Measurements from ENCODE around the gene ERC2.

ERC2 gene

GRCh38 chr3:55795746-55796145 lies 672.5 kb downstream of the ERC2 start:
- no peak for DNase-seq (ENCODE audit: low read depth in 2 of 2)

DNA sequence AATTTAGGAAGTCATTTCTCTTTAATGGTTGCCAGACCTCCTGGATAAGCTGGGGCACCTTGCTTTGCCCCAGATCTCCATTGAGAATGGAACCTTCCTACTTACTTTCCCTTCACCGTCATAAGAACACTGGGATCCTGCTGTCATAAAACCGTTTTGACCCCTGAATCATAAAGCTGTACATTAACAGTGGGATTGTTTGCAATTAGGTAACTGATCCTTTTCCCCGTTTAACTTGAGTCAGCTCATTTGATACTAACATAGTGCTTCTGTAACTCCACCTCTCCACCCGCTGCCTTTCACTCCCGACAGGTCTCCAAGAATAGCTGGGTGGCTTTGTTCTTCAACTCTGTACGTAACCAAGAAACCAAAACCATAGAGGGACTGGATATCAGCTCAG lies 673.0 kb downstream of the ERC2 start:
- no peak for DNase-seq (ENCODE audit: low read depth in 2 of 2)

DNA sequence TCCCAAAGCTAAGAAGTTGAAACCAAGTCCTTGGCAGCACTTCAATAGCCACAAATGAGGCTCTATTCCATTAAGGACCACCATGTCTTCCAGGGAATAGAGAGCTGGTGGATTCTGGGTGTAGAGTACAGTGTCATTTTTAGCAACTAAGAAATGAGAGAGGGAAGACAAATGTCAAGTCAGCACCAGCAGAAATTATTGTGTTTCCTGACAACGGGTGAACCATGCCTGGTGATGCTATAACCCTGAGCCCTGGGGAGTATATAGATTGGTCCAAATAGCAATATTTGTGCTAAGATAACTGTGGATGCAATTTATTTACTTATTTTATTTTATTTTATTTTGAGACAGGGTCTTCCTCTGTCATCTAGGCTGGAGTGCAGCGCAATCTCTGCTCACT lies 675.5 kb downstream of the ERC2 start:
- DNase-seq (ENCODE audit: low read depth in 2 of 2) = no peak

- DNase-seq (ENCODE audit: low read depth in 2 of 2) = no peak
Observed at GRCh38 chr3:55792009-55792408, 676.3 kb downstream of the ERC2 start.

- no peak for DNase-seq (ENCODE audit: low read depth in 2 of 2)
Observed at GRCh38 chr3:55790596-55791350, 677.5 kb downstream of the ERC2 start.

GRCh38 chr3:55789516-55789915 lies 678.8 kb downstream of the ERC2 start:
- no peak for DNase-seq (ENCODE audit: low read depth in 2 of 2)

DNA sequence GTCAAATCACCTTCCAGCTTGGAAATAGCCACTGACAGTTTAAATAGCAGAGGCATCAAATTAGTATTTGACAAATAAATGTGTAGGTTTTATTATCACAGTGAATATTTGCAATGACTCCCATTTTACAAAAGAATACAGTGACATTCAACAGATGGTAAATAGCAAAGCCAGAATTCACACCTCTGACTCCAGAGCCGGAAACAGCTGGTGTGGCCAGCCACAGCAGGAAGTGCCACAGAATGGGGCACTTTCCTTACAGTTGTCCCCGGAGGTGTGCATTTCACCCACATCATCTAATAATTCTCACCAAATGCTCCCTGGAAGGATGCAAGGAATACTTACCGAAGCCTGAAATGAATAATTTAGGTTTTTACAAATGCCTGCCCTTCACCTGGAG lies 685.5 kb downstream of the ERC2 start:
- no peak for DNase-seq (ENCODE audit: low read depth in 2 of 2)

- no peak for DNase-seq (ENCODE audit: low read depth in 2 of 2)
Observed at GRCh38 chr3:55782351-55782750, 685.9 kb downstream of the ERC2 start.

DNA sequence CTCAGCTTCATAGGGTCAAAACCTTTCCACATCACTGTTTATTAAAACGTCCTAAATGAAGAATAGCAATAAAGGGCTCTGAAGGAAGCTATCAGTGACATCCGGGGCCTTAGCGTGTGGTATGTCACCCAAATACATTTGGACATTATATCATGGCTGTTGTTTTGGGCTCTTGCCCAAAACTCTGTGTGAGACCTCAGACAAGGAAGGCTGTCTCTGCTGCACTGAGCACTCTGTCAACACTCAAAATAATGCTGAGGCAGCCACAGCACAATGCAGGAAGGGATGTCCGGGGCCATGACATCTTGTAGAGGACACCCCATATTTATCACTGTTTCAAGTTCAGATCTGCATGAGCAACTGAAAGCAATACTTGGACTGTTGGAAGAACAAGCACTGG lies 687.4 kb downstream of the ERC2 start:
- DNase-seq (ENCODE audit: low read depth in 2 of 2) = no peak

DNA sequence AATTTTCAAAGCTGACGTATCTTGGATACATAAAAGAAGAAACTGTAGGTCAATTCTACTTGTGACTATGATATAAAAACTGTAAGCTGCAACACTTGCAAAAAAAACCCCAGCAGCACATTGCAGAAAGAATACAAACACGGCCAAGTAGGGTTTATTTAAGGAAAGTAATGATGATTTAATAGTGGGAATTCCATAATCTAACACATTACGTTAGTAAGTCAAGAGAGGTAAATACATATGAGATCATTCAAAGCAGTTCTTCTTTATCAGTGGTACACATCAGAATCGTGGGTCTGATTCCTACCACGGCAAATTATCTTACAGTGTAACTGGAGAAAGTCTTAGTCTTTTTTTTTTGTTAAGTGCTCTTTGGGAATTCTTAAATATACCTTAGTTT lies 688.7 kb downstream of the ERC2 start:
- no peak for DNase-seq (ENCODE audit: low read depth in 2 of 2)

DNA sequence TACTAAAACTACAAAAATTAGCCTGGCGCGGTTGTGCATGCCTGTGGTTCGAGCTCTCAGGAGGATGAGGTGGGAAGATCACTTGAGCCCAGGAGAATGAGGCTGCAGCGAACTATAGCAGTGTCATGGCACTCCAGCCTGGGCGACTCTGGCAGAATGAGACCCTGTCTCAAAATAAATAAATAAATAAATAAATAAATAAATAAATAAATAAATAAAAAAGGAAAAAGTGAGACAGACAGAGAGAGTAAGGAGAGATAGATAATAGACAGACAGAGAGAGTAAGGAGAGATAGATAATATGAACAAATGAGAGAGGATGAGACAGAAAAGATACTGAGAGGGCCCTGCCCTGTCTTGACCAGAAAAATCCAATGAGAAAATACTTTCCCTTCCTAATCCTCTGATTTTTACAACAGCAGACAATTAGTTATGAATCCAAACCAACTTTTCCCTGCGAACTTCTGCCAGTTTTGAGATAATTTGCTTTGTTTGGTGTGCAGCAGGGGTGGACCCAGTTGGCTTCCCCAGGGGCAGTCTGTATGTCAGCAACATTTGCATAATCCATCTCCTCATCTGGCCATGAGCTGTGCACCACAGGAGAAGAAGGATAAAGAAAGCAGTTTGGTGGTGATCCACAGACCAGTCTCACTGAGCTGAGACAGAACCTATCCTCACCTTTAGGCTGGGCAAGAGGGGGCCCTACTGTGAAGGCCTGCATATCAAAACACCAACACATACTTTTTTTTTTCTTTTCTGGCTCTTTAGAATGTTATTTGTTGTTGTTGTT lies 692.7 kb downstream of the ERC2 start:
- no peak for DNase-seq (ENCODE audit: low read depth in 2 of 2)

- no peak for DNase-seq (ENCODE audit: low read depth in 2 of 2)
Observed at GRCh38 chr3:55774856-55775255, 693.4 kb downstream of the ERC2 start.

DNA sequence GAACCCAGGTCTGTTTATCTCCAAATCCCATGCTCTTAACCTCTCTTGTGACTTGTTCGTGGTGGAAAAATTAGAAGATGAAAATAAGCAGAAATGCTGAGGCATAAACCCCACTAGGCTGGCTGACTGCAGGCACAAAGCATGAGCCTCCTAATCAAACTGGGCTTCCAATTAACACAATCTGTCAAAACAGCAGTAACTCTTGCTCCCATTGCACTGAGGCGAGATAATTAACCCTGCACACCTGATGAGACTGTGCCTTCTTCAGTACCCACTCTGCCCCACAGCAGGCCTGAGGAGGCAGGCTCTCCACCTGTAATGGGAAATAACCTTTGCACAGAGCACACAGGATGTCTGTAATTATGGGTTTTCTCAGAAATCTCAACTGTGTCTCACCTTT lies 696.8 kb downstream of the ERC2 start:
- DNase-seq (ENCODE audit: low read depth in 2 of 2) = no peak

GRCh38 chr3:55770077-55770476 lies 698.2 kb downstream of the ERC2 start:
- DNase-seq (ENCODE audit: low read depth in 2 of 2) = no peak

- no peak for DNase-seq (ENCODE audit: low read depth in 2 of 2)
Observed at GRCh38 chr3:55766753-55767152, 701.5 kb downstream of the ERC2 start.

- no peak for DNase-seq (ENCODE audit: low read depth in 2 of 2)
Observed at GRCh38 chr3:55765906-55766701, 702.2 kb downstream of the ERC2 start.

DNA sequence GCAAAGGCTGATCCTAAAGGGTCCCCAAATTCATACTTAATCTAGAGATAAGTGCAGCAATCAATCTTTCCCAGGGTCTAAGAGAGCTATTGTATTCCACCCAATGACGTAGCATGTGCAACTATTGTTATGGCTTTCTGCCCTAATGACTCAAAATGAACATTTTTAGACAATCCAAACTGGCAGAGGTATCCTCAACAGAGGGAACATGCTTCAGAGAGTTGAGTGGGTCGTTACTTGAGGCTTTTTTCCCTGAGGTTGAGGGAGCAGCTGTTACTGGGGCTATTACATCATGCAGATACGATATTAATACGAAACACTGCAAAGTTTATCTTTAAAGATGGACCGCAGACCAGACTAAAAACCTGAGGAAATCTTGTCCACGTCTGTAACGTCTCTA lies 702.9 kb downstream of the ERC2 start:
- DNase-seq (ENCODE audit: low read depth in 2 of 2) = no peak

DNA sequence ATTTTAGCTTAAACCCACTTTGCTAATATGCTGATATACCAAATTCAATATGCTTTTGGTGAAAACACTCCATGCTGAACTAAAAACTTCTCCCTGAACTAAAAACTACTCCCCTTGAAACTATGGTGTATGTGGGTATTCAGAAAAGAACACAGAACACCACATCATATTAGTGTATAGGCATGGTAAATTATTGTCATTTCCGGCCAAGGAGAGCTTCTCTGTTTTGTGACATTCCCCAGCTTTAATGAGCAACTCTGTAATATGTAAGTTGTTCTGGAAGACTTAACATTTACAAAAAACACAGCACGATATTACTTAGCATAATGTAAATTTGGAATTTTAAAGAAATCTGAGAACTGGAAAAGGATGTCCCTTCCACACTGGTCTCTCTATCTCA lies 711.3 kb downstream of the ERC2 start:
- DNase-seq (ENCODE audit: low read depth in 2 of 2) = no peak

DNA sequence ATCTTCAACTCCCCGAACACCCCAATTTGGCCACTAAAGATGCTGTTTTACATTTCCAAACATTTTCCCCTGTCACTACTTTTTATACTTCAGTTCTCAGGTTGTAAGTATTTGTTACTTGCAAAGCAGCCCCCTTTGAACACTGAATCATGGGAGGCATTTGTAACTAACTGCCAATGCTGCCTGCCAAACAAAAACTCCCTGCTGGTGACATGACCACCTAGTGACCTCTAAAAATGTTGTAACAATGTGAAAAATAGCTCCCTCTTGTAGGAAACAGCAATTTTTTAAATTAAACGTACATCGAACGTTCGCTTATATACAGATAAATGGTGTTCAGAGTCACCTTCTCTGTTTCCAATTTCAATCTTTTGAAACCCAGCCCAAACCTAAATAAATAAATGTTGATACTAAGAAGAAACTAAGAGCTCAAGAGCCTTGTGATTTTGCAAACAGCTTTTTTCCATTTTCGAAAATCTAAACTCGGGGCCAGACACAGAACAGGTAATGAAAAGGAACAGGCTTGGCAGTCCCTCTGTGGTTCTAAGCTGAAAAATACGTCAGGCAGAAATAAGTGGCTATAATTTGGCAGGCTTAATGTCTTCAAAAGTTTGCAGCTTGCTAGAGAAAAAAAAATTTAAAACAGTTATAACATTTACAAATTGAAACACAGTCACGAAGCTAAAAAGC lies 712.6 kb downstream of the ERC2 start:
- no peak for DNase-seq (ENCODE audit: low read depth in 2 of 2)

- no peak for DNase-seq (ENCODE audit: low read depth in 2 of 2)
Observed at GRCh38 chr3:55752911-55753310, 715.4 kb downstream of the ERC2 start.

DNA sequence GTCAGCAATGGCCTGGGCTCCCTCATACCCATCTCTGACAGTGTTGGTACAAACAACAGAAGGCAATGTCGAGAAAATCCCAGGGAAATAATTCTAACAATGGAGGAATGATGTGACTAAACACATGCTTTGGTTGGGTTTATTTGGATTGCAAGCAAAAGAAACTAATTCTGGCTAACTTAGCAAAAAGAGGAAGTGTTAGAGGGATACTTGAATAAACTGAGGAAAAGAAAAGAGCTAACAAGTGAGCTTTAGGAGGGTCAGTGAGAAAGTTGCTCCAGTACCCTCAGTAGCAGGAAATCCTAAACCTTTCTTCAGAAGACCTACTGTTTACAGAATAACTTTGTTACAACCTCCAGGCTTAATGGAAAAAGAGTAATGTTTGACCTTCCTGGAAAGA lies 716.5 kb downstream of the ERC2 start:
- DNase-seq (ENCODE audit: low read depth in 2 of 2) = no peak

- DNase-seq (ENCODE audit: low read depth in 2 of 2) = no peak
Observed at GRCh38 chr3:55750525-55750924, 717.7 kb downstream of the ERC2 start.

Measured in stimulated activated CD4-positive, alpha-beta T cell treated with anti-CD3 and anti-CD28 coated beads, Interleukin-1b, Interleukin-23, amount 100 ng/mL, for 1 hour (primary cell).